Body of pancreas (tissue), 4 donors: ENCODE data around the gene G3BP2. TPM values are rescaled to one million over a fixed set of nuclear protein-coding genes. Genes with fewer than 3 reads are reported as not detected.

Source experiments
- ATAC-seq: fragments of 150-250 bp; one replicate; pipeline ENCODE4 v1.9.1; 2016
- DNase-seq, 4 donors: peaks; one replicate each; pipeline ENCODE4 v3.0.0-alpha.2; 2019
- H3K27ac ChIP-seq, 4 donors: fragments of 200-600 bp; sonication (generic); 1 replicate in 3 of 4; 2 replicates in 1 of 4; pipeline versions ENCODE4 v1.5.1 to v1.6.1; 2016 to 2019; ENCODE audit warnings: mild to moderate bottlenecking in 1 of 4, mixed read lengths in 1 of 4, moderate library complexity in 1 of 4
- H3K27me3 ChIP-seq, 2 donors: fragments of 200-600 bp; sonication (generic); one replicate each; pipeline ENCODE4 v1.6.0; 2016; ENCODE audit warnings: mild to moderate bottlenecking in 1 of 2
- H3K36me3 ChIP-seq, 2 donors: fragments of 200-600 bp; sonication (generic); replicated peaks in 1 of 2; 2 replicates each; pipeline ENCODE4 v1.5.1; 2016; ENCODE audit warnings: low read depth in 2 of 2; ENCODE audit not compliant: insufficient read depth in 1 of 2
- H3K4me1 ChIP-seq: fragments of 200-600 bp; sonication (generic); one replicate; pipeline ENCODE4 v1.6.0; 2016
- H3K4me3 ChIP-seq, 2 donors: fragments of 200-600 bp; sonication (generic); 1 replicate in 1 of 2; 2 replicates in 1 of 2; pipeline ENCODE4 v1.5.1; 2016 to 2019
- H3K9me3 ChIP-seq, 3 donors: fragments of 200-600 bp; sonication (generic); 1 replicate in 2 of 3; 2 replicates in 1 of 3; pipeline ENCODE4 v1.5.1; 2016
- CTCF ChIP-seq, 7 experiments: fragments of 450-650 bp in 4 of 7; fragments of 200-600 bp in 3 of 7; sonication (generic) in 3 of 7; IDR thresholded peaks; one replicate each; pipeline ENCODE4 v1.5.1; 2016 to 2019; ENCODE audit warnings: antibody characterized with exemption in 7 of 7
- POLR2A ChIP-seq, 3 donors: fragments of 450-650 bp; IDR thresholded peaks; one replicate each; pipeline ENCODE4 v1.6.1; 2016; ENCODE audit warnings: antibody characterized with exemption in 3 of 3, mild to moderate bottlenecking in 2 of 3
- WGBS, 2 donors: methylation state at CpG; one replicate each; pipeline ENCODE4 v1.1.5; 2017; 5-methylcytosine and 5-hydroxymethylcytosine counted together
- intact Hi-C: fragments of 100-400 bp; cut with DNase I; formaldehyde crosslinking; loops from one replicate; pipeline ENCODE4 v1.15.1; 2023
- total RNA-seq, 2 donors: library from RNA; depleted of rRNA; stranded (reverse); fragments of >200 nt; gene quantifications; one replicate each; pipeline ENCODE4 v1.1.0, GENCODE V29; 2016

G3BP2 gene
- total RNA-seq, 2 donors from 2014 or later, result 29.7 to 65.6 TPM

- Histone ChIP-seq H3K36me3 (no peaks in the 10 kb centered on the region), H3K9me3 (no peaks in the 10 kb centered on the region), H3K4me3 (no peak overlapping the region), H3K27ac (no peak overlapping the region), H3K27me3 (no peaks in the 10 kb centered on the region), H3K4me1 (no peaks in the 10 kb centered on the region)
- WGBS, 2 donors, result 88 to 93% methylated on average over 1 of the region's 1 CpG
- no peak for ATAC-seq
- no peak for DNase-seq
- TF ChIP-seq POLR2A (IDR thresholded peaks at IDR 0.05) (no peak), CTCF (IDR thresholded peaks at IDR 0.05) (no peak)
- intact Hi-C loops, result no loop called here
These were observed 36.0 kb downstream of the G3BP2 start for GRCh38 chr4:75637176-75637575.

GRCh38 chr4:75634951-75635350, 38.3 kb downstream of the G3BP2 start:
- ATAC-seq (no peak), DNase-seq (no peak)
- H3K27me3 ChIP-seq, result no peaks in the 10 kb centered on the region
- no peaks in the 10 kb centered on the region for H3K4me1 ChIP-seq
- H3K4me3 ChIP-seq, result no peak overlapping the region
- no peak overlapping the region for H3K27ac ChIP-seq
- WGBS, 2 donors, result 53 to 61% methylated on average over 2 of the region's 2 CpGs
- no peak for TF ChIP-seq CTCF (IDR thresholded peaks at IDR 0.05)
- no peak for TF ChIP-seq POLR2A (IDR thresholded peaks at IDR 0.05)
- H3K36me3 ChIP-seq, result no peaks in the 10 kb centered on the region
- no peaks in the 10 kb centered on the region for H3K9me3 ChIP-seq
- intact Hi-C loops, result no loop called here

- intact Hi-C loops, result no loop called here
- DNase-seq, result no peak
- 62 to 77% methylated on average over 3 of the region's 3 CpGs for WGBS, 2 donors
These were observed 38.9 kb downstream of the G3BP2 start for GRCh38 chr4:75634281-75634680.

GRCh38 chr4:75633846-75634245, 39.4 kb downstream of the G3BP2 start:
- Histone ChIP-seq H3K4me3 (no peak overlapping the region), H3K36me3 (no peaks in the 10 kb centered on the region), H3K9me3 (no peaks in the 10 kb centered on the region), H3K27me3 (no peaks in the 10 kb centered on the region), H3K4me1 (peaks cover 3% of the 10 kb centered on the region), H3K27ac (no peak overlapping the region)
- 74 to 80% methylated on average over 2 of the region's 2 CpGs for WGBS, 2 donors
- TF ChIP-seq CTCF (IDR thresholded peaks at IDR 0.05) (no peak), POLR2A (IDR thresholded peaks at IDR 0.05) (no peak)
- no peak for ATAC-seq
- DNase-seq, result no peak
- intact Hi-C loops, result no loop called here

More at GRCh38 chr4:75634281-75634680, 38.9 kb downstream of the G3BP2 start:
- no peak for ATAC-seq
- Histone ChIP-seq H3K27me3 (no peaks in the 10 kb centered on the region), H3K27ac (no peak overlapping the region), H3K36me3 (no peaks in the 10 kb centered on the region), H3K9me3 (no peaks in the 10 kb centered on the region), H3K4me1 (peaks cover 3% of the 10 kb centered on the region), H3K4me3 (no peak overlapping the region)
- no peak for TF ChIP-seq POLR2A (IDR thresholded peaks at IDR 0.05)
- TF ChIP-seq CTCF (IDR thresholded peaks at IDR 0.05), result no peak

GRCh38 chr4:75630937-75631329, 42.3 kb downstream of the G3BP2 start:
- Histone ChIP-seq H3K27me3 (no peaks in the 10 kb centered on the region), H3K4me1 (peaks cover 3% of the 10 kb centered on the region), H3K27ac (peak overlapping the region in 3 of 4 donors; percentile 32 to 61 (median 56)), H3K9me3 (no peaks in the 10 kb centered on the region), H3K36me3 (no peaks in the 10 kb centered on the region), H3K4me3 (peak overlapping the region in 1 of 2 donors; percentile 17)
- TF ChIP-seq CTCF (IDR thresholded peaks at IDR 0.05) (no peak), POLR2A (IDR thresholded peaks at IDR 0.05) (no peak)
- no peak for ATAC-seq
- 49 to 50% methylated on average over 9 of the region's 9 CpGs for WGBS, 2 donors
- DNase-seq, result no peak
- intact Hi-C loops, result no loop called here
